Neural cell (in vitro differentiated cells): ENCODE results near the gene RP2.

Source experiments
- SMC3 ChIP-seq: fragments of 450-650 bp; conservative IDR thresholded peaks from 2 replicates; pipeline ENCODE4 v1.6.1; 2014; ENCODE audit warnings: antibody characterized with exemption, mild to moderate bottlenecking, moderate library complexity; ENCODE audit not compliant: poor library complexity
- TF ChIP-seq, protein P1 (sequence below): fragments of 450-650 bp; IDR thresholded peaks from 2 replicates; pipeline ENCODE4 v1.5.1; 2014; ENCODE audit warnings: antibody characterized with exemption, mild to moderate bottlenecking, moderate library complexity; ENCODE audit not compliant: poor library complexity, severe bottlenecking

GRCh38 chrX:46792810-46793188 is 44.0 kb upstream of the RP2 start:
- TF ChIP-seq, protein P1, sequence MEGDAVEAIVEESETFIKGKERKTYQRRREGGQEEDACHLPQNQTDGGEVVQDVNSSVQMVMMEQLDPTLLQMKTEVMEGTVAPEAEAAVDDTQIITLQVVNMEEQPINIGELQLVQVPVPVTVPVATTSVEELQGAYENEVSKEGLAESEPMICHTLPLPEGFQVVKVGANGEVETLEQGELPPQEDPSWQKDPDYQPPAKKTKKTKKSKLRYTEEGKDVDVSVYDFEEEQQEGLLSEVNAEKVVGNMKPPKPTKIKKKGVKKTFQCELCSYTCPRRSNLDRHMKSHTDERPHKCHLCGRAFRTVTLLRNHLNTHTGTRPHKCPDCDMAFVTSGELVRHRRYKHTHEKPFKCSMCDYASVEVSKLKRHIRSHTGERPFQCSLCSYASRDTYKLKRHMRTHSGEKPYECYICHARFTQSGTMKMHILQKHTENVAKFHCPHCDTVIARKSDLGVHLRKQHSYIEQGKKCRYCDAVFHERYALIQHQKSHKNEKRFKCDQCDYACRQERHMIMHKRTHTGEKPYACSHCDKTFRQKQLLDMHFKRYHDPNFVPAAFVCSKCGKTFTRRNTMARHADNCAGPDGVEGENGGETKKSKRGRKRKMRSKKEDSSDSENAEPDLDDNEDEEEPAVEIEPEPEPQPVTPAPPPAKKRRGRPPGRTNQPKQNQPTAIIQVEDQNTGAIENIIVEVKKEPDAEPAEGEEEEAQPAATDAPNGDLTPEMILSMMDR, result no peak
- TF ChIP-seq SMC3, result no peak
